ENCODE data around the gene MYT1.

DNA sequence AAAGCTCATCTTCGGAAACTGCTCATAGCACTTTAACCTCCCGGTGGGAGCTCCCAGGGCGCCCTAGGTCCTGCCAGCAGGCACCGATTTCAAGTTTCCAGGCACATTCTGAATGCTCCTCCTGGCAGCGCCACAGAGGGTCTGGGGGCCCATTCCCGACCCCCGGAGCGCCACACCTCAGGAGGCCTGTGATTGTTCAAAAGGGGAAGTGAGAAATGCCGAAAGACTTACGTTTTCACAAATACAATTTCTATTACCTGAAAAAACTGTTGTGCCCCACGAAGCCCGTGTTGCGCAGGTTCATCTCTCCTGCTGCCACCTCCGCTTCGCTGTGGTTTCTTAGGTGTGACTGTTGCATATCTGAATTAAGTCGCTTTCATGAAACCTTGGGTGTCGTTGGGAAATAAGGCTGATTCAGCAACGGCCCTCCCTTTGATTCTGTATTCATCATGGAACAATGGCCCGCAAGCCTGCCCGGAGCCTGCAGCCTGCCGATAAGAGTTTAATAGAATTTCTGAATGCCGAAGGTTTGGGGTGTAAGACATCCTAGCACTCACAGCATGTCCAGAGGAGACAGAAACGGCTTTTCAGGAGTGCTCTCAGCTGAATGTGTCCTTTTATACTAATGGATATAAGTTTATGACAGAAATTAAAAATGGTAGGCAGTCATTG, 1.9 kb upstream of the MYT1 start:
- TF ChIP-seq CTCF (IDR thresholded peaks at IDR 0.05) (no peak), POLR2A (IDR thresholded peaks at IDR 0.05) (no peak)
